ENCODE results near the gene MSRB3.

DNA sequence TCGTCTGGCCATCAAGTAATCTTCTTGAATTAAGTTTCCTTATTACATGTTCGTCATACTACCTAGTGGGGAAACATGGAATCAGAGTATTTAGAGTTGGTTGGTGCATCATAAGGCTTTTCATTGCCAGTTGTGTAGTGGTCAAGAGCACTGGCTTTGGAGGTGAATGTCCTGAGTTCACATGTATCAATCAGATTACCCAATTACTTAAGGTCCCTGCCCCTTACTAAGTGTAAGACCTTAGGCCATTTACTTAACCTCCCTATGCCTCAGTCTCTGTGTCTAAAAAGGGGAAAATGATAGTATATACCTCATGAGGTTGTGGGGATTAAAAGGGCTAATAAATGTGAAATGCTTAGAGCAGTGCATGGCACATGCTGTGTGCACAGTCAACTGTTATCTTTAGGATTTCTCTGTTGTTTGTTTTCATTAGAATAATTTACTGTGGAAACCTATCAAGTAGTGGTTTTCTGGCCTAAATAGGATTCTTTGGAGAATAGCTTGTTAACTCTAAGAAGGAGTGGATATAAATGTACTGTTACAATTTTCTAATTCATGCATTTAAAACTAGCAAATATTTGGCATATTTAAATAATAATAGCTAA lies 27.0 kb downstream of the MSRB3 start:
- no peak for TF ChIP-seq POLR2AphosphoS5 (IDR thresholded peaks at IDR 0.05; ENCODE audit: low read depth, low read length)
- no peak for TF ChIP-seq POLR2A (IDR thresholded peaks at IDR 0.05; ENCODE audit: low read depth, low read length)

Measured in GM12892 (cell line).